Lower lobe of right lung (tissue), 2 donors: ENCODE data around the gene SCAI. TPM values are rescaled to one million over a fixed set of nuclear protein-coding genes. Genes with fewer than 3 reads are reported as not detected.
"Not testable (repeated sequence)": the region's sequence is repeated elsewhere in the genome, so short reads cannot be mapped to it uniquely, and the experiment has no call there.

Experiments
- ATAC-seq, 2 donors: fragments of 200-7000 bp; cut with Tn5 transposase; one replicate each; pipeline ENCODE4 v1.9.1; 2020 to 2022; ENCODE audit warnings: mild to moderate bottlenecking in 2 of 2, moderate library complexity in 2 of 2
- DNase-seq: peaks from one replicate; pipeline ENCODE4 v3.0.0-alpha.2; 2020
- H3K27ac ChIP-seq: fragments of 200-600 bp; one replicate; pipeline ENCODE4 v1.8.0; 2022
- H3K27me3 ChIP-seq: fragments of 200-600 bp; one replicate; pipeline ENCODE4 v1.8.0; 2022; ENCODE audit warnings: low read depth
- H3K36me3 ChIP-seq: fragments of 200-600 bp; one replicate; pipeline ENCODE4 v1.8.0; 2022; ENCODE audit warnings: mild to moderate bottlenecking
- H3K4me1 ChIP-seq: fragments of 200-600 bp; one replicate; pipeline ENCODE4 v1.8.0; 2022
- H3K4me3 ChIP-seq: fragments of 200-600 bp; one replicate; pipeline ENCODE4 v1.8.0; 2022; ENCODE audit warnings: mild to moderate bottlenecking
- H3K9me3 ChIP-seq: fragments of 200-600 bp; one replicate; pipeline ENCODE4 v1.8.0; 2022
- CTCF ChIP-seq: fragments of 200-600 bp; IDR thresholded peaks from one replicate; pipeline ENCODE4 v1.8.0; 2022; ENCODE audit warnings: antibody characterized with exemption, mild to moderate bottlenecking
- intact Hi-C: fragments of 100-400 bp; cut with DNase I; formaldehyde crosslinking; loops from one replicate; pipeline ENCODE4 v1.11.0; 2022
- total RNA-seq: library from RNA; stranded (reverse); fragmentation: NEBNext Ultra II Directional; extraction: Animal tissue kit (Norgen Biotek cat#: 25700); gene quantifications from one replicate; pipeline ENCODE4 v1.2.1, GENCODE V29; 2021
- donor health status: DM: no; HTN: yes; CAD: no; lungs with severe emphysema.

The SCAI gene
- total RNA-seq, 1 donor from 2014 or later, result 22.3 TPM

GRCh38 chr9:125085703-125086477 is 57.4 kb downstream of the SCAI start:
- ATAC-seq (peak; percentile 87 to 95), DNase-seq (no peak)
- H3K9me3 ChIP-seq, result peaks cover 4% of the 10 kb centered on the region

GRCh38 chr9:125082197-125082596 is 61.1 kb downstream of the SCAI start:
- H3K27me3 ChIP-seq, H3K4me3 ChIP-seq, H3K27ac ChIP-seq, H3K4me1 ChIP-seq, intact Hi-C loops, ATAC-seq, H3K36me3 ChIP-seq, DNase-seq, H3K9me3 ChIP-seq: not testable (repeated sequence)

More at GRCh38 chr9:125085703-125086477, 57.4 kb downstream of the SCAI start:
- Histone ChIP-seq H3K36me3 (no peaks in the 10 kb centered on the region), H3K4me1 (no peaks in the 10 kb centered on the region), H3K4me3 (no peak overlapping the region), H3K27ac (peak overlapping the region; percentile 31), H3K27me3 (no peaks in the 10 kb centered on the region)
- intact Hi-C loops, result no loop called here
- TF ChIP-seq CTCF, result no peak

- H3K4me3 ChIP-seq, H3K9me3 ChIP-seq, H3K27me3 ChIP-seq, DNase-seq, ATAC-seq, intact Hi-C loops, H3K27ac ChIP-seq, H3K36me3 ChIP-seq, H3K4me1 ChIP-seq: not testable (repeated sequence)
Observed at GRCh38 chr9:125080797-125081196, 62.5 kb downstream of the SCAI start.

GRCh38 chr9:125079931-125080330 is 63.4 kb downstream of the SCAI start:
- Histone ChIP-seq H3K9me3 (peaks cover 5% of the 10 kb centered on the region), H3K27ac (no peak overlapping the region), H3K4me3 (no peak overlapping the region), H3K27me3 (no peaks in the 10 kb centered on the region), H3K36me3 (no peaks in the 10 kb centered on the region), H3K4me1 (no peaks in the 10 kb centered on the region)
- ATAC-seq (no peak), DNase-seq (no peak)
- TF ChIP-seq CTCF, result no peak
- intact Hi-C loops, result no loop called here

- no peak for ATAC-seq
- no peaks in the 10 kb centered on the region for H3K4me1 ChIP-seq
- intact Hi-C loops, result no loop called here
- no peaks in the 10 kb centered on the region for H3K27me3 ChIP-seq
- no peak for TF ChIP-seq CTCF
- H3K36me3 ChIP-seq, result no peaks in the 10 kb centered on the region
- no peak for DNase-seq
- H3K4me3 ChIP-seq, result no peak overlapping the region
- peaks cover 3% of the 10 kb centered on the region for H3K9me3 ChIP-seq
- H3K27ac ChIP-seq, result no peak overlapping the region
Observed at GRCh38 chr9:125075997-125076396, 67.3 kb downstream of the SCAI start.

GRCh38 chr9:125074976-125075375 is 68.4 kb downstream of the SCAI start:
- intact Hi-C loops, result no loop called here
- TF ChIP-seq CTCF, result no peak
- Histone ChIP-seq H3K9me3 (no peaks in the 10 kb centered on the region), H3K36me3 (no peaks in the 10 kb centered on the region), H3K4me3 (no peak overlapping the region), H3K4me1 (no peaks in the 10 kb centered on the region), H3K27ac (no peak overlapping the region), H3K27me3 (no peaks in the 10 kb centered on the region)
- DNase-seq (no peak), ATAC-seq (no peak)
